Fibroblast of skin of back (primary cell): Measurements from ENCODE around the gene TALDO1.
"Not testable (repeated sequence)": the region's sequence is repeated elsewhere in the genome, so short reads cannot be mapped to it uniquely, and the experiment has no call there.

Experiments
- DNase-seq: peaks from one replicate; pipeline ENCODE4 v3.0.0-alpha.2; 2013

The TALDO1 gene

DNA sequence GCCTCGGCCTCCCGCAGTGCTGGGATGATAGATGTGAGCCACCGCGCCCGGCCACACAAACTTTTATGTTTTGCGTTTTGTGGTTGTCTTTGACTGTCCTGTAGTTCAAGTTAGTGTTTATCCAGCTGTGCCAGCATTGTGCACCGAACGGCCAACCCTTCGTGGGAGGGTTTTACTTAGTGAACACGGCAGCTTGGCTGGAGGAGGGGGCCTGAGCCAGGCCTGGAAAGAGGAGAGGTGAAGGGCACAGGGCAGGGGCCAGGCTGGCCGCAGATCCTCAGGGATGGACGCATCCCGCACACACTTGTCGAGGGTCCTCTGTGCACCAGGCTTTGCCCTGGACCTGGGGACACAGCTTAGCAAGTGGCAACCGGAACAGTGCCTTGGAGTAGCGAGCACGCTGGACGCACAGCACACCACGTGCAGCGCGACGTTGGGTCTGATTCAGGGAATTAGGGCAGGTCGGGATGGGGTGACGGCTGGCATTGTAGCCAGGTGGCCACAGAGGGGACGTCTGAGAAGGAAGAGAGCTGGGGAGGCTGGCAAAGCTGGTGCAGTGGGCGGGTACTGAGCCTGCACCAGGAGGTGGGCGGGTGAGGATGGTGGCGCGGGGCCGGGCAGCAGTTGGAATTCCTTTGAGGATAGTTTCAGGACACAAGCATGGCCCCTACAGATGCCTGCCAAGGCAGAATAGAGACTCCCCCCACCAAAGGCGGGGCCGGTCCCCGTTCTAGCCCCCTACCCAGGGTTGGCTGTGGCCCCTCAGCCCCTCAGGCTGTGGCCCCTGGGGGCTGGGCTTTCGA is 27.8 kb upstream of the TALDO1 start:
- DNase-seq, result no peak

DNA sequence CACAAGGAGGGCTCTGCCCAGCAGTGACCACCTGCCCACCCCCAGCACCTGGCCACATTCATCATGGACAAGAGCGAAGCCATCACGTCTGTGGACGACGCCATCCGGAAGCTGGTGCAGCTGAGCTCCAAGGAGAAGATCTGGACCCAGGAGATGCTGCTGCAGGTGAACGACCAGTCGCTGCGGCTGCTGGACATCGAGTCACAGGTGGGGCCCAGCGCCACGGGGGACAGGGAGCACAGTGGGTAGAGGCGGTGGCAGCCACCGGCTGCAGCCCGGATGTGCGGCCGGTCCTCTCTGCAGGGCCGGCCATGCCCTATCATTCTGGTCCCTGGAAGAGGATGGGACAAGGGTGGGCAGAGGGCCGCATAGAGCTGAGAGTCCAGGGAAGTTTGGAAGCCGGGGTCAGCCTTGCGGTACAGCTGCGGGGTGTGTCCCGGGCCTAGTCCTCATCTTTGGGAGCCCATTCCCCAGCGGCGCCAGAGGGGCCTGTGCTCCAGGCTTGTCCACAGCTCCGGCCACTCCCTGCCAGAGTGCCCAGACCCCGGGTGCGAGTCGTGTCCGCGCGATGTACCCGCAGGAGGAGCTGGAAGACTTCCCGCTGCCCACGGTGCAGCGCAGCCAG is 27.1 kb upstream of the TALDO1 start:
- DNase-seq, result no peak

DNA sequence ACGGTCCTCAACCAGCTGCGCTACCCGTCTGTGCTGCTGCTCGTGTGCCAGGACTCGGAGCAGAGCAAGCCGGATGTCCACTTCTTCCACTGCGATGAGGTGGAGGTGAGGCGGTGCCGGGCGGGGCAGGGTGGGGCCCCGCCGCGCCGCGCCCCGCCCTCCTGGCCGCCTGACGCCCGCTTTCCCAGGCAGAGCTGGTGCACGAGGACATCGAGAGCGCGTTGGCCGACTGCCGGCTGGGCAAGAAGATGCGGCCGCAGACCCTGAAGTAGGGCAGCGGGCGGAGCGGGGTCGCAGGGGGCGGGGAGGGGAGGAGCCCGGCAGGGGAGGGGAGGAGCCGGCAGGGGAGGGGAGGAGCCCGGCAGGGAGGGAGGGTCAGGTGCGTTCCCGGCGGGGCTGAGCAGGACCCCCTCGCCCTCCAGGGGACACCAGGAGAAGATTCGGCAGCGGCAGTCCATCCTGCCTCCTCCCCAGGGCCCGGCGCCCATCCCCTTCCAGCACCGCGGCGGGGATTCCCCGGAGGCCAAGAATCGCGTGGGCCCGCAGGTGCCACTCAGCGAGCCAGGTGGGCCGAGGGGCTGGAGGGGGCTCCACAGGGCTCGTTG is 26.5 kb upstream of the TALDO1 start:
- DNase-seq, result no peak

DNA sequence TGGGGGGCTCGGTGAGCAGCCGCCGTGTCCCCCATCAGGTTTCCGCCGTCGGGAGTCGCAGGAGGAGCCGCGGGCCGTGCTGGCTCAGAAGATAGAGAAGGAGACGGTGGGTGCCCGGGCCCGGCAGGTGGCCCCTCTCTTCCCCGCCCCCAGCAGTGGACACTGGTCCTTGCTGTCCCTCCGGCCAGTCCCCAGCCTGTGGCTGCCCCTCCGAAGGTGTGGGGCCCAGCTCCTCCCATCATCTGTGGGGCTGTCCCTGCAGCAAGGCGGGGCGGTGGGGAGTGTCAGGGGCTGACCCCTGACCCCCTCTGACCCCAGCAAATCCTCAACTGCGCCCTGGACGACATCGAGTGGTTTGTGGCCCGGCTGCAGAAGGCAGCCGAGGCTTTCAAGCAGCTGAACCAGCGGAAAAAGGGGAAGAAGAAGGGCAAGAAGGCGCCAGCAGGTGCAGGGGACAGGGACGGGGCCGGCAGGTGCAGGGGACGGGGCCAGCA is 26.0 kb upstream of the TALDO1 start:
- DNase-seq, result no peak

DNA sequence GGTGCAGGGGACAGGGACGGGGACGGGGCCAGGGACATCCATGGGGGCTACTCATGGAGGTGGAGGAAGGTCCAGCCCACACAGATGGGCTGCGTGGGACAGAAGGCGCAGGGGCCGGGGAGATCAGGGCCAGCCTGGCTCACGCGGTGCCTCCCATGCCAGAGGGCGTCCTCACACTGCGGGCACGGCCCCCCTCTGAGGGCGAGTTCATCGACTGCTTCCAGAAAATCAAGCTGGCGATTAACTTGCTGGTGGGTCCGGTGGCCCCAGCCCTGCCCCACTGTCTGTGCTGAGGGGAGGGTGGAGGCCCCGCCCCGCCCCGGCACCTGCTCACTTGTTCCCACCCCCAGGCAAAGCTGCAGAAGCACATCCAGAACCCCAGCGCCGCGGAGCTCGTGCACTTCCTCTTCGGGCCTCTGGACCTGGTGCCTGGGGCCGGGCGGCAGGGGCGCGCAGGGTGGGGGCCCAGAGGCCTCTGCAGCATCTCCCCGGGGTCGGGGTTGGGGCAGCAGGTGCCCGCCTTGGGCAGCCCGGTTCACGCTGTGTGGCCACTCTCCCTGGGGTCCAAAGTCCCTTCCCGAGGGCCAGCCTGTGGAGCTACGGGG is 25.4 kb upstream of the TALDO1 start:
- DNase-seq, result no peak

DNA sequence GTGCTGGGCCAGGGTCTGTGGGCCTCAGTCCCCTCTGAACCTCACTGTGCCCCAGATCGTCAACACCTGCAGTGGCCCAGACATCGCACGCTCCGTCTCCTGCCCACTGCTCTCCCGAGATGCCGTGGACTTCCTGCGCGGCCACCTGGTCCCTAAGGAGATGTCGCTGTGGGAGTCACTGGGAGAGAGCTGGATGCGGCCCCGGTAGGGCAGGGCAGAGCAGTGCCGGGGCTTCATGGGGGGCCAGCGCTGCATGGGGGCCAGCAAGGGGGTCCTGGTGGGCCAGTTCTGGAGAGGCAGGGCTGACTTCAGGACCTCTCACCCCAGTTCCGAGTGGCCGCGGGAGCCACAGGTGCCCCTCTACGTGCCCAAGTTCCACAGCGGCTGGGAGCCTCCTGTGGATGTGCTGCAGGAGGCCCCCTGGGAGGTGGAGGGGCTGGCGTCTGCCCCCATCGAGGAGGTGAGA is 24.9 kb upstream of the TALDO1 start:
- DNase-seq, result no peak

DNA sequence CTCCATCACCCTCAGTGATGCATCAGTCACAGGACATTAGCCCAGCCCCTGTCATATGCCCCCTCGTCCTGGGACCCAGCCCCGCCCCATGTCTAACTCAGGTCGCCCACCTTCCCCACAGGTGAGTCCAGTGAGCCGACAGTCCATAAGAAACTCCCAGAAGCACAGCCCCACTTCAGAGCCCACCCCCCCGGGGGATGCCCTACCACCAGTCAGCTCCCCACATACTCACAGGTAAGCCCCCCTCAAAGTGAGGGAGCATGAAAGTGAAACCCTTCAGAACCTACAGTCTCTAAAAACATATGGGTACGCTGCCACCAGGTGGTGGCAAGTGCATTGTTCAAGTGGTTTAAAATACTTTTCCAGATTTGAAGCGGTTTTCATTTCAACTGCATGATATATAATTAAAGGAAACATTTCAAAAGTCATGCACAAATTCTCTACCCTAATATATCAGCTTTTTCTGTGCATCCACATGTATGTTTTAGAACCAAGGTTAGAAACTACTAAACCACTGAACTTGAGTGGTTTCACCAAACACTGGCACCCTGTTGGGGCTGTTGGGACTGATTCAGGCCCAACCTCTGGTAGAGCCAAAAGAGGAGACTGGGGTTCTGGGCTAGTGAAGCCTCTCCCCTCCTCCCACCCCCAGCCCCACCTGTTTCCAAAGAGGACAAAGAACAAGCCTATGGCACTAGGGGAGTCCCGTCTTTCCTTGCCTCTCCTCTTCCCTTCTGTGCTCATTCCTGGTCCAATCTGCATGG is 24.0 kb upstream of the TALDO1 start:
- peak; percentile 52 for DNase-seq

DNA sequence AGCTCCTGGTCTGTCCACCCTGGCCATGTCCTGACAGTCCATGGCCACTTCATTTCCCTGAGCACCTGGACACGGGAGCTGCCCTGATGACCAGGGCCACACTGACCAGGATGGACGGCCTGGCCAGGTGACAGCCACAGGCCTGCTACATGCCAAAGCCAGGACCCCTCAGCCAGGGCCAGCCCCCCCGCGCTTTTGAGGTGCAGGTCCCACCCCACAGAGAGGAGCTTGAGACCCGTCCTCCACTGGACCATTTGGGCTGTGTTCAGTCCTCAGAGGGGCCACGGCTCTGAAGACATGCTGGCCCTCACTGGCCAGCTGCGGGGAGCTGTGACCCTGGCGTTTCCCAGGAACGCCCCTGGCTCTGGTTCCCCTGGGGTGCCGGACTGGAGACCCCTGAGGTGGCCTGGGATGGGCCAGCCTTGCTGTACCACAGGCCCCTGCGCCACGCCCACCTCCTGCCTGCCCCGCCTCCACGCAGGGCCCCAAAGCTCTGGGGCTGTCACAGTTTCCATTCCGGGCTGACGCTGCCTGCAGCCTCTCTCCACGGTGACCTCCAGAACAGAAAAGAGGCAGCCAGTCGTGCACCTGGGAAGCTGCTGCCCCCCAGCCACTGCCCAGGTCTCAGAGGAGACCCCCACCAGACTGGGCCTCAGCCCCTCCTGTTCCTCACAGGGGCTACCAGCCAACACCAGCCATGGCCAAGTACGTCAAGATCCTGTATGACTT is 23.1 kb upstream of the TALDO1 start:
- no peak for DNase-seq

DNA sequence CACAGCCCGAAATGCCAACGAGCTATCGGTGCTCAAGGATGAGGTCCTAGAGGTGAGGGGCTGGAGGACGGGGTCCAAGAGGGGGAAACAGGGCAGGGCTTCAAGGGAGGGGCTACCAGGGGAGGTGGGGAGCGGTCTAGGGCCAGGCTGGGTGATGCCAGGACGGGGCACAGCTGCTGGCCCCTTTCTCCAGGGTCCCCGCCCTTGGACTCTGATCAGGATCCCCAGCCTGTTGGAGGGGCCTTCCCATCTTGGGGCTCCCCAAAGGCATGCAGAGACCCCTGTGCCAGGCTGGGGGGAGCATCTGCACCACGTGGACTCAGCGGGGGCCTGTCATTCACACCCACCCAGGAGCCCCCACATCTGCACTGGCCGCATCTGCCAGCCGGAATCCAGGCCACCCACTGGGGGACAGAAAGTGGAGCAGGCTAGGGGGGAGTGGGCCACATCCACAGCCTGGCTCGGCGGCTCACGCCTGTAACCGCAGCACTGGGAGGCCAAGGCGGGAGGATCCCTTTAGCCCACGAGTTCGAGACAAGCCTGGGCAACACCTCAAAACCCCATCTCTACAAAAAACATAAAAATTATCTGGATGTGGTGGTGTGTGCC is 22.4 kb upstream of the TALDO1 start:
- no peak for DNase-seq

DNA sequence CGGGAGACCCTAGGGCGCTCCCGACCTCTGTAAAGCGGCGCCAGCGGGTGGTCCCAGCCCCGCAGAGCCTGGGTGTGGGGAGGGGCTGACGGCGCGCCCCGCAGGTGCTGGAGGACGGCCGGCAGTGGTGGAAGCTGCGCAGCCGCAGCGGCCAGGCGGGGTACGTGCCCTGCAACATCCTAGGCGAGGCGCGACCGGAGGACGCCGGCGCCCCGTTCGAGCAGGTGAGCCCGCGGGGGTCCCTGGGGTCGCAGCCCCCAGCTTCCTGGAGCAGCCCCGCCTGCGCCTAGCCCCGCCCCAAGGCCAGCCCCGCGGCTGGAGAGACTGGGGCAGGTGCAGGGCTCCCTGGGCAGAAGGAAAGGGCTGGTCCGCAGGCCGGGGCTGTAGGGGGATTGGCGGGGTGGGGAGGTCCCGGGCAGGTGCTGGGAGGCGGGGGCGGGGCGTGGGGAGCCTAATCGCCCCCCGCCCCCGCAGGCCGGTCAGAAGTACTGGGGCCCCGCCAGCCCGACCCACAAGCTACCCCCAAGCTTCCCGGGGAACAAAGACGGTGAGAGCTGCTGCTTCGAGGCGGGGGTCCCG is 21.6 kb upstream of the TALDO1 start:
- DNase-seq, result no peak

DNA sequence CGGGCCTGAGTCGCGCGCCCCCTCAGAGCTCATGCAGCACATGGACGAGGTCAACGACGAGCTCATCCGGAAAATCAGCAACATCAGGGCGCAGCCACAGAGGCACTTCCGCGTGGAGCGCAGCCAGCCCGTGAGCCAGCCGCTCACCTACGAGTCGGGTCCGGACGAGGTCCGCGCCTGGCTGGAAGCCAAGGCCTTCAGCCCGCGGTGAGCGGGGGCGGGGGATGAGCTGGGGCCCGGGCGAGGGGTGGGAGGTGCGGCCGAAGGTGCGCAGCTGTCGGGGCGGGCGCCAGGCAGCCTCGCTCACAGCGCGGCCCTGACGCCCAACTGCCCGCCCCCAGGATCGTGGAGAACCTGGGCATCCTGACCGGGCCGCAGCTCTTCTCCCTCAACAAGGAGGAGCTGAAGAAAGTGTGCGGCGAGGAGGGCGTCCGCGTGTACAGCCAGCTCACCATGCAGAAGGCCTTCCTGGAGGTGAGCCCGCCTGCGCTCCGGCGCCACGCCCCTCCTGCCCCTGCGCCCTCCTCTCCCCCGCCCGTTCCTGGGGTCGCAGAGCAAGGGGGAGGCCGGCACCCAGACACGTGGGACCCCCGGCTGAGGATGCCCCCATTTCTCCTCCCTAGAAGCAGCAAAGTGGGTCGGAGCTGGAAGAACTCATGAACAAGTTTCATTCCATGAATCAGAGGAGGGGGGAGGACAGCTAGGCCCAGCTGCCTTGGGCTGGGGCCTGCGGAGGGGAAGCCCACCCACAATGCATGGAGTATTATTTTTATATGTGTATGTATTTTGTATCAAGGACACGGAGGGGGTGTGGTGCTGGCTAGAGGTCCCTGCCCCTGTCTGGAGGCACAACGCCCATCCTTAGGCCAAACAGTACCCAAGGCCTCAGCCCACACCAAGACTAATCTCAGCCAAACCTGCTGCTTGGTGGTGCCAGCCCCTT is 20.7 kb upstream of the TALDO1 start:
- no peak for DNase-seq

DNA sequence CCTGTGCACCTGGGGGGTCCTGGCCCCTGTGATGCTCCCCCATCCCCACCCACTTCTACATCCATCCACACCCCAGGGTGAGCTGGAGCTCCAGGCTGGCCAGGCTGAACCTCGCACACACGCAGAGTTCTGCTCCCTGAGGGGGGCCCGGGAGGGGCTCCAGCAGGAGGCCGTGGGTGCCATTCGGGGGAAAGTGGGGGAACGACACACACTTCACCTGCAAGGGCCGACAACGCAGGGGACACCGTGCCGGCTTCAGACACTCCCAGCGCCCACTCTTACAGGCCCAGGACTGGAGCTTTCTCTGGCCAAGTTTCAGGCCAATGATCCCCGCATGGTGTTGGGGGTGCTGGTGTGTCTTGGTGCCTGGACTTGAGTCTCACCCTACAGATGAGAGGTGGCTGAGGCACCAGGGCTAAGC is 20.0 kb upstream of the TALDO1 start:
- no peak for DNase-seq

DNA sequence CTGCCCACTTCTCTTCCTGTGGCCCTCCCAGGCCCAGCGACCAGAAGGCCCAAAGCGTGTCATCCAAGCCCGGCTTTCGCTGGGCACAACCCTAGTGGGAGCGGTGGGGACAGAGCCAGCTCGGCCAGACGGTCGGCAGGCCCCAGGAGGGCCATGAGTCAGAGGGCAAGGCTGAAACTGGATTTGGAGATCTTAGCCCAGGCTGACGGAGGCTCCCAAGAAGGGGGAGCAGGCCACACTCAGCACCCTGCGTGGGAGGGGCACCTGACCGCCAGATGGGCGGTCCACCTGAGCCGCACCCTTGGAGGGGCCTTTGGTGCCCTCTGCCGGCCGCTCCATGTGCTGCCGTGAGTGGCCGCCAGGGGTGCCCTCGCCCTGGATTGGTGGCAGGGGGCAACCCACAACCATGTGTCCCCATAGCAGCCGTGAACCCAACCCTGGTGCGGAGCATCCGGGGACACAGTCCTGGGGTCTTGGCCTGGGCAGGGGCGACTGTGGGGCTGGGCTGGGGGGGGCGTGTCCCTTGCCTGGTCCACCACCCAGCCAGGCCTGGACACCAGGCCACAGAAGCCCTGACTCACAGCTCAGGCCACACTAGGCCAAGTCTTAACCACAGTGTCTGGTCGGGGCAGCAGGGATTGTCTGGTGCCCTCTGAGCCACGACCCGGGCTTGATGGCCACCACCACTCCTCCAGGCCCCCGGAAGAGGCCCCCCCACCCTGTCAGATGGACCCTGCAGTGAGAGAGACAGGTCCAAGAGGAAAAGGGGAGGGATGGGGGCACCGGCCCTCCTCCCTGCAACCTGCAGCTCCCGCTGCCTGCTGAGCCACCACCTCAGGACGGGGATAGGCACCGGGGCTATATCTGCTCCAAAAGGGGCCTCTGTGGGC is 19.2 kb upstream of the TALDO1 start:
- DNase-seq, result peak; percentile 82

DNA sequence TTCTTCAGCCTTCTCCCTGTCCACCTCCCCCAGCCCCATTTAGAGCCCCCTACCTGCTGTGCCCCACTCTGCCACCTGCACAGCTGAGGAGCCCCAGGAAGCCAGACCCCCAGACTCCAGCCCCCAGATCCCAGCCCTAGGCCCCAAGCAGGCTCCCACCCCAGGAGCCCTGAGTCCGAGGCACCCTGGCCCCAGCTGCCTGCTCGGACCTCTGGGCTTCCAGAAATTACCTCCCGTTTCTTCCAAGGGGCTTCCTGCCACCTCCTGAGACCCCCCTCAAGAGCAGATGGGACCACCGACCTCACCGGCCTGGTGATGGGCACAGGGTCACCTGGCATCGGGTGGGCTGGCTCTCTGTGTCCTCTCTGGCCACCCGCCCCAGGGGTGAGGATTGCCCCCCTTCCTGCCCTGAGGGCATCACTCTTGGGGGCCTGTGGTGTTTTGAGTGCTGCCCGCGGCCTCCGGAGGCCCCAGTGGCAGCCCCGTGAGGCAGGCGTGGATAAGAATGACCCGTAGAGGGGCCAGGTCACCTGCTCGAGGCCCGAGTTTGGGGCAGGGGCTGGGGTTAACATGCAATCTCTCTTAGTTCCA is 18.3 kb upstream of the TALDO1 start:
- no peak for DNase-seq

DNA sequence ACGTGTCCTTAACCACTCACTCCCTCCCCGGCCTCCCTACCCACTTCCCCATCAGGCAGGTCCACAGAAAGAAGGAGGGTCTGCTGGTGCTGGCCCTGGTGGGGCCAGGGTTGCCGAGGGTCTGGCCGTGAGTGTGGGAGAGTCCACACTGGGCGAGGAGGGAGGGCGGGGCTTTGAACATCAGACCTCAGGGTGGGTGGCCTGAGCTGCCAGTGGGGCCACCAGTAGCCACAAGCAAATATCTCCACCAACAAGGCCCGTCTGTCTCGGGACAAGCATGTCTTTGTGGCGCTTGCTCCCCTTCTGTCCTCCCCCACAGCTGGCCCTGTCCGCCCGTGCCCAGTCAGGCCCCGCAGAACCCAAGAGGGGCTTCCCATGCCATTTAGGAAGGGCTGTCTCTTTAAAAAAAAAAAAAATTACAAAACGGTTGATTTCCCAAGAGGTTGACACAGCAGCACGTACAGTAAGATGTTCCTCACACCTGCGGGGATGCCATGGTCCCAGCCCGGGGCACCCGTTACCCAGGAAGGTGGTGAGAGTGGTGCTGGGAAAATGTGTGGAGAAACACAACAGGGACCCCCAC is 17.7 kb upstream of the TALDO1 start:
- no peak for DNase-seq

DNA sequence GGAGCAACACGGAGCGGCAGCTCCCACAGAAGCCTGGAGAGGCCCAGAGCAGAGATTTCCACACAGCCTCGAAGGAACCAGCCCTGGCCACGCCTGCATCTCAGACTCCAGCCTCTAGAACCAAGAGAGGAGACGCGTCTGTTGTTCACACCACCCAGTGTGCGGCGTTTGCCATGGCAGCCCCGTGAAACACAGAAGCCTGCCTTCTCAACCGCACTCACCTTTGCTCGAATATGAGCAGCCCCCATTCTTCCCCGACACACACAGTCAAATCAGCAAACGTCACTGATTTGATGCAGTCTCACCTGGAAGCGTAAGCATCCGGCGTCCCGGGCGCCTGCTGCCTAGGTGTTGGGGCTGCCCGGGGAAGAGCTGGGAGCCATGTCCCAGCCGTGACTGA is 14.2 kb upstream of the TALDO1 start:
- no peak for DNase-seq

DNA sequence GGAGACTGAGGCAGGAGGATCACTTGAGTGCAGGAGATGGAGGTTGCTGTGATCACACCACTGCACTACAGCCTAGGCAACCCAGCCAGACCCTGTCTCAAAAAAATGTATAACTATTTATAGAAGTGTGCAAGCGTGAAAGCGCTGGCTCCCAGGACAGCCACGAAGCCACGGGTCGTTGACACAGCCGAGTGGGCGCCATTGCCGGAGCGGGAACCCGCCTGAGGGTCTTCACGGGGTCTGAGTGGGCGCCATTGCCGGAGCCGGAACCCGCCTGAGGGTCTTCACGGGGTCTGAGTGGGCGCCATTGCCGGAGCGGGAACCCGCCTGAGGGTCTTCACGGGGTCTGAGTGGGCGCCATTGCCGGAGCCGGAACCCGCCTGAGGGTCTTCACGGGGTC is 12.7 kb upstream of the TALDO1 start:
- not testable (repeated sequence) for DNase-seq

DNA sequence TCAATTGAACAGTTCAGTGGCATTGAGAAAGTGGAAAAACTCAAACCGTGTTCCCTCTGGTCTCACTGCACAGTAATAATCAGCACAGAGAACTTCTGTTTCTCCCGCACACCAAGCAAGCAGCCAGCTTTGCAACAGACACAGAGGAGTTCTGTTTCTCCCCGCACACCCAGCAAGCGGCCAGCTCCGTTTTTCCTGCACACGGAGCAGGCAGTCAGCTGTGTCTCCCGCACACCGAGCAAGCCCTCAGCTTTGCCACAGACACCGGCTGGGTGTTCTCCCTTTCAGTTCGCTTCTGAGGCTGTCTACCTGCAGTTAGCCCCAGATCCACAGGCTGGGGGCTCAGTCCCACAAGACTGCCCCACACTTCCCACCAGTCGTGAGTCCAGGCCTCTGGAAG is 9.9 kb upstream of the TALDO1 start:
- DNase-seq, result no peak
